Colon (tissue), 2 donors: ENCODE measurements around the gene HOXD9.

Experiments
- FAIRE-seq: peaks from 2 replicates; lab custom pipeline; 2012; peaks lifted over from hg19 to GRCh38; lab: Jason Lieb, UNC
- donor health status: control.
- donor health status: control.

HOXD9 gene

DNA sequence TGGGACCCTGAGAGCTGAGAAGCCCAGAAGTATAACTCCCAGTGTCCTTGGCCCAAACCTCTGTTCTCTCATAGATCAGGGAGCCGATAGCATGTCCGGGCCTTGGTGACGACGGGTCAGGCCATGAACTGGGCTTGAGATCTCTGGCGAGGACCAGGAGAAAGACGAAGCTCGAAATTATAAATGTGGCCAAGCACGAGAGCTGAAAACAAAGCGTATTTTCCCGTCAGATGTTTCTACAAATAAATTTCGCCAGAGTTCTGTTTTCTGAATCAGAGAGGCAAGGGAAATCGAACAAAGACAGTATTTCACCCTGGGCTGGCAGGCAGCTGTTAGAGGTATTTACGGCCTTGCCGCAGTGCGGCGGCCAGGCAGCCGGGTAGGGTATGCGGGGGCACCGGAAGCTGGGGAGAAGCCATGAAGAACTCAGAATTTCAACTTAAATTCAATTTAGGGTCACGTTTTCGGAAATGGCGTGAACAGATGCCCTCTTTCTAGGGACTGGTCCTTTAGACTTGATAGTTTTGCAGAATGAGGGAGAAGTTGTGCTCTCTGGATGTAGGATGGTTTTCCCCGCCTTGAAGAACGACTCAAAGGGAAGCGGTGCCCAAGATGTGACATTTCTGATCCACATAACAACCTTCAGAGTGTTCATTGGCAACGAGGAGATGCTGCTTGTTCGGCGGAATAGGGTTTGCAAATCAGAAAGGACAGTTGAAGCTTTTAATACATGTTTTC lies 16.6 kb downstream of the HOXD9 start:
- no peak for FAIRE-seq

DNA sequence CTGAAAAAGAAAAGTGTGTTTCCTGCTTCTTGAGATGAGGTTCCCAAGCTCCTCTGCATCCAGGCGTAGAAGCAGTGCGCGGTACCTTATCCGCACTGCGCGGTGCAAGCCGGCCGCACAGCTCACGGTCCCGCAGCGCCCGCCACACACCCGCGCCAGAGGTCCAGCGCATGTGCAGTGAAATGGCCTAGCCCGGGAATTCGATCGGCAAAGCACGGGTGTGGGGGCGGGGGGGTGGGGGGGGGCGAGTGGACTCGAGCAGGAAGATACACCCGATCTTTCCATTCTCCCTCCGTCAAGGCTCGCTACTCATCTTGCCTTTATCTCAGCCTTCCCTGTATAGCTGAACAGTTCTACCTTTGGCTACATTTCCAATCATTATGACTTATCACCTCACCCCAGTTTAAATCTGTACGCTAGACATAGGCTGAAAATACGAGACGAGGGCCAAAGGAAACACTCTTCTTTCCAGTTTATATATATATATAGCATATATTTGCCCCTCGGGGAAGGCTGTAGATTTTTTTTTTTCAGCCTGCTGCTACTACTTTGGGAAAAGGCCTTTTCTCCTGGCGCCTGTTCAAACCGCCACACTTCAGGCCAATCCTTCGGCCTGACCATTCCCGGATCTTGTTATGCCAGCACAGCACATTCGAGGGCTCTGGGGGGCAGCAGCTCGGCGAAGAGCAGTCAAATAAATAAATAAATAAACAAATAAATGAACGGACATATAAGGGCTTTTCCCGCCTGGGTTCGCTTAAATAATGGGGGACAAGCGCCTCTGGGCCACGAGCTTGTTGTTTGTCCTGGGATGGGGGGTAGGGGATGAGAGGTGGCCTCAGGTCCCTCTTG lies 17.4 kb downstream of the HOXD9 start:
- no peak for FAIRE-seq

DNA sequence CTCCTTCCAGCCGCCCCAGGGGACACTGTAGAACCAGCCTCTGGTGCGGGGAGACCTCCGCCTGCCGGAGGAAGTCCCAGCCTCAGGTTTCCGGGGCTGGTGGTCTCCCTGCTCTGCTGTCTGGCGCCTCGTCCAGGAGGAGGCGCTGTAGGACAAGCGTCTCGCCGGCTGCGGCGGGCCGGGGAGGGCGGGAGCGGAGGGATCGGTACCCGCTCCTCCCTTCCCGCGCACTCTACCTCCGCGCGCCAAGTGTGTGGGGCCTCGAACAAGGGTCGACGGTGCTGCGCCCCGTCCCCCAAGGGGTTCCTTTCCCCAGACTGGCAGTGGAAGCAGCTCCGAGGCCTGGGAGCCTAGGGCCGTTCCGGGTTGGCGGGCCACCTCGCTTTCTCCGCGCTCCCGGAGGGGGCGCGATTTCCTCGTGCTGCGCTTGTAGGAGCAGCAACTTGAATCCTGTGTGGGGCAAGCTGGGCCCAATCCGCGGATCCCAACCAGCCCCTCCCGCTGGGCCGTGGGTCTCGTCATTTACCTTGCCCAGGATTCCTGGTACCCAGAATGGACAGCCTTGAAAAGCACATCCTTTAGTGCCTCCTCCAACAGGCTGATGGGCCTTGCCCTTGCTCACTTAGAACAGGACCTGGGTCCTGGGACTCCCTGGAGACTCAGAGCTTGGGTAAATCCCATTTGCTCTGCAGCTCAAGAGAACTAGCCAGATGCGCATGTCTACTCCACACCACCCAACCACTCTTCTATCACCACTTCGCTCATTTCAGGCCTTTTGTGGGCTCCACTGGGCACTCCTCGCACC lies 18.2 kb downstream of the HOXD9 start:
- FAIRE-seq, result no peak

DNA sequence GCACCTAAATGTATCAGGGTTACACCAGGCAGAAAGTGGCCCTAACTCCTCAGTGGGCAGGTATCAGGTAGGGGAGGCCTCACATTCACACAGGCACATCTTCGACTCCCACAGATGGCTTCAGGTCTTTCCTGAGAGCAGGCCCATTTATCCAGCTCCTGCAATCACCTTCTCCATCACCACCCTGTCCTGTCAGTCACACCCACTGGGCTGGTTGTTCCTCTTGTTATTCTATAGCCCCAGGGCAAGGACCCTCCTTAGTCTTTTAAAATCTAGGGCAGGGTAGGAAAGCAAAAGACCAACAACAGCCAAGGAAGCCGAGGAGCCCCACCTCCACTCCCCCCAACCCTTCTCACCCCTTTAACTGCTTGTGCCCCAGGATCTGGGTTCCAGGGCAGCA lies 19.8 kb downstream of the HOXD9 start:
- FAIRE-seq, result no peak

DNA sequence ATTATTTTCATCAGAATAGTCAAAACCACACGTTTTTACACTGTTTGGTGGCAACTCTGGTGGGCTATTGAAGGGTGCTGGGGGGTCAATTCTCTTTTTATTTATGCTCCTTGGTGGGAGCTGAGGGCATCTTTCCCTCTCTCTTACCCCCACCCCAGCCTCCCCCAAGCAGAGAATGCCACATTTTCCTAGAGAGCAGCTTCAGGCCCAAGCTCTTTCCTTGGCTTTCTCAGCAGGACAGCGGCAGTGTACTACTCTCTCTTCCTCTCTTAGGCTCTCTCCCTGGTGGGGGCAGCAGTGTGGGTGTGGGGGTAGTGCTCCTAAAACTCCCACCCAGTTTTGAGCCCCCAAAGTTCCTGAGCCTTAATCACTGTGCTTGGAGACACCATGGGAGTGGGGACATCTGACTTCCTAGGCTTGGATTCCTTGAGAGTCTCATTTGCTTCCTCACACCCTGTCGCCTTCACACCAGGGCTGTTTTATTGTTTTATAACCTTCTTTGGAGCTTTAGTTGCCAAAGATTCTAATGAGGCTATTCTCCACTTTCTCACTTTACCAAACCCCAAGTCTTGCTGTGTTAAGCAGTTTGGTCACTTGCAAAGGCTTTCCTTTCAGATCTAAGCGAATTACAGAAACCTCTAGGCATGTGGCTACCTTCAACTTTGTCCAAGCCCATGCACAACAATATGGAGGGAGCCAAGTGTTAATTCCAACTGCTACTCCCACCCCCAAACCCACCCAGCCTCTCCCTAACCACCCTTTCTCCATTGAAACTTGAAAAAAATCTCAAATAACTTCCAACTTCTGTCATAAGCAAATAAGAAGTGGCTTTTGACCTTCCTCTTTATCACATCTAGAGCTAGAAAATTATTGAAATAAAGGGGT lies 22.8 kb downstream of the HOXD9 start:
- FAIRE-seq, result no peak

DNA sequence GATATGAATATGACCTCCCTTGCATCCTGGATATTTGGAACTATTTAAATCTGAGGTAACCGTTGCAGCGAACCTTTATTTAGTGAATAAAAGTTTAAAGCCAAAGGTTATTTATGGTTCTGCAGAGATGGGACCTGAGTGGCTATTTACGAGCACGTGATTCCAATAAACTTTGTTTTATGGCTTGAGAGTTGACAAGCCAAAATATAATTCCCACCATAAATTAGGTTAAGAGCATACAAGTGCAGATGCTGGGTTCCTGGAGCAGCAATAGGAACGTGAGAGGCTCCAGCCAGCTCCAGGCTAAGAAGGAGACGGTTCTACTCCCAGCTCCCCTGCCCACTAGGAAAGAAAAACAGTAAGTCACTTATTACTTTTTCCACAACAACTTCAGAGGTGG lies 23.6 kb downstream of the HOXD9 start:
- FAIRE-seq, result no peak

DNA sequence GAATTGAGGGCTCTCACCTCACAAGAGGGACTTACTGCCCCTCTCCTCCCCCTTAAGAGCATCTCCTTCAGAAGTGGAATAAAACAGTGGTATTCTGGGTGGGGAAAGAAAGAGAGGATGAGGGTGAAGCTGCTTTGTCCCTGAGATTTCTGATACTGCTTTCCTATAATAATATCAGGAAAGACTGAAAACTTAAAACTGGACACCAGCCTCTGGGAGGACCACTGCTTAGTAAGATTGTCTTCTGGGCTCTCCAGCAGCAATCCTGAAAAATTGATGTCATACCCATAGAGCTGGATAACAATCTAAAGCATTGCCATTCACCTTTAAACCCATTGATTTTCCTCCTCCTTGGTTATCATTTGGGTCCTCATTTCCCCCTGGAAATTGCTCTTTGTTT lies 24.1 kb downstream of the HOXD9 start:
- no peak for FAIRE-seq

DNA sequence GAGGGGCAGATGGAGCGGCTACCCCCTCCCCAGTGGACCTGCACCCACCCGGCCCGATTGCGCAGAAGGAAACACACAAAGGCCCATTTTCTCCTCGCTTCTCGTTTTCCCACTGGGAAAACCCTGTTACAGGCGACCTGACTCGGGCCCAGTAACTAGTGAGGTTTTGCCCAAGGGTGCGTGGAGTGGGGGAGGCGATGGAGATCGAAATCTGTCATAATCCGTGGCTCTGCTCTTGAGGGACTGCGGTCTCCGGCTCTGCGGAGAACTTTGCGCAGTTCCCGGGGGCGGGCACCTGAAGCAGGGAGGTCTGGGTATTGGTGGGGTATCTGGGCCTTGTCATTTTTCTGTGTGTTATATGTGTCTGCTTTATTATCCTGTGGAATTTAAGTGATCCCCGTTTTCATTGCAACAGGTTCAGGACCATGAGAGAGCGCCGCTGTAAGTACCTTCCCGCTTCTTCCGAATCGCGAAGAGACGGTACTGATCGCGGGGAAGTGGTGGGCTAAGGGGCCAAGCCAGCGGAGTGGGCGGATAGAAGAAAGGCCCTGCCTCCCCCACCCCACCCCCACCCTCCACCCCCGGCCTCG lies 24.8 kb downstream of the HOXD9 start:
- FAIRE-seq, result no peak

DNA sequence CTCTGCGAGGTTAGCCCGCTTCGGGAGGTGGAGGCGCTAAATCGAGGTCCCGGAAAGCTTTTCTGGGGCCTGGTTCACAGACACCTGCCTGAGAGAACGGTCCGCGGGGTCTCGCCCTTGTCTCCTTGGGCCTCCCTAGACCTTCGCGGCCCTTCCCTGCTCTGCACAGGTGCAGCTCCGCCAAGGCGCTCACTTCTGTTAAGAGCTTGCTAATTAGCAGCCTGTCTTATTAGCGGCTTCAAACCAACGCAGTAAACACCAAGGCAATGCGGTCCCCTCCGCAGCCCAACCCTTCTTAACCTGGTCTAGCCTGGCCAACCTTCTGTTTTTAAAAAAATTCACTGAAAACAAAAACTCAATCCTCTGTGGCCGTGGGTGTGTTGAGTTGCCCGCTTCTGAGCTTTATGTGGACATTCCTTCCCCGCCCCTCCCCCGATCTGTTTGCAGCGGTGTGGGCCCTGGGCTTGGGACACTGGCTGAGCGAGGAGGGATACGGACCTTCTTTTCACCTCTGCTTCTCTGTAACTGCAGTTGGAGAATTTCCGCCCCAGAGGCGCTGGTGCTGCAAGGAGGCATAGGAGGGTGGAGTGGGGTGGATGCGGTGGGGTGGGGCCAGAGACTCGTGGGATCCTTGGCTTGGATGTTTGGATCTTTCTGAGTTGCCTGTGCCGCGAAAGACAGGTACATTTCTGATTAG lies 25.4 kb downstream of the HOXD9 start:
- FAIRE-seq, result no peak

DNA sequence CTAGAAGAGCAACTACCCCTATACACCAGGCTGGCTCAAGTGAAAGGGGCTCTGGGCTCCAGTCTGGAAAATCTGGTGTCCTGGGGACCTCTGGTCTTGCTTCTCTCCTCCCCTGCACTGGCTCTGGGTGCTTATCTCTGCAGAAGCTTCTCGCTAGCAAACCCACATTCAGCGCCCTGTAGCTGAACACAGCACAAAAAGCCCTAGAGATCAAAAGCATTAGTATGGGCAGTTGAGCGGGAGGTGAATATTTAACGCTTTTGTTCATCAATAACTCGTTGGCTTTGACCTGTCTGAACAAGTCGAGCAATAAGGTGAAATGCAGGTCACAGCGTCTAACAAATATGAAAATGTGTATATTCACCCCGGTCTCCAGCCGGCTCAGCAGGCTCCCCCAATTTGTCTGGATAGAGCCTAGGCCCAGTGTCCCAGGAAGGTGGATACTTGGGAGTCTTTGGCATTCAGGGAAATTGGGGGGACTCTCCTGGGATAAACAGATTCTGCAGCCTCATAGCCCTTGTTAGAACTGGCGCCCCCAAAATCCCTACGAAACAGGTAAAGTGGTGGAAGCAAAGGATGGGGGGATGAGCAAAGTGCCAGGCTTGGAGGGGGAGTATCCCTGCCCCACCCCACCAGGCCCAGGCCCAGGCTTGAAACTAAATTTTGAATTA lies 26.4 kb downstream of the HOXD9 start:
- FAIRE-seq, result no peak

DNA sequence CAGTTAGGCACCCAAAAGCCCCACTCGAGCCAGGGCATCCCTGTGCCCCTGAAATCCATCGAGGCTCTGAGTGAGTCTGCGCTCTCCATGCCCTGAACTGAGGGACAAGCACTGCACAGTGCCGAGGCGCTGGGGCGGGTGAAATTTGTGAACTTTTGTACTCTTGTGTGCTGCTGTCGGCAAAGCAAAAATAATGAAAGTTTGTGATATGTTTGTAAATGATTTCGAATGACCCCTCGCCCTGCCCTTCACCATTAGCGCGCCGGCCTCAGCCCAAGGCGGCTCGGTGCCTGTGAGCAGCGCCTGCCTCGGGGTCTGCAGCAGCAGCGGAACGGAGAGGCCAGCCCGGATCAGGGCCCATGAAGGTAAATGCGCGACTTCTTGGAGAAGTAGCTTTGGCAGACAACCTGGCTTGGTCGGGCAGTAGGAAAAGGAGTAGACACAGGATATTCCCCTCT lies 27.0 kb downstream of the HOXD9 start:
- no peak for FAIRE-seq

DNA sequence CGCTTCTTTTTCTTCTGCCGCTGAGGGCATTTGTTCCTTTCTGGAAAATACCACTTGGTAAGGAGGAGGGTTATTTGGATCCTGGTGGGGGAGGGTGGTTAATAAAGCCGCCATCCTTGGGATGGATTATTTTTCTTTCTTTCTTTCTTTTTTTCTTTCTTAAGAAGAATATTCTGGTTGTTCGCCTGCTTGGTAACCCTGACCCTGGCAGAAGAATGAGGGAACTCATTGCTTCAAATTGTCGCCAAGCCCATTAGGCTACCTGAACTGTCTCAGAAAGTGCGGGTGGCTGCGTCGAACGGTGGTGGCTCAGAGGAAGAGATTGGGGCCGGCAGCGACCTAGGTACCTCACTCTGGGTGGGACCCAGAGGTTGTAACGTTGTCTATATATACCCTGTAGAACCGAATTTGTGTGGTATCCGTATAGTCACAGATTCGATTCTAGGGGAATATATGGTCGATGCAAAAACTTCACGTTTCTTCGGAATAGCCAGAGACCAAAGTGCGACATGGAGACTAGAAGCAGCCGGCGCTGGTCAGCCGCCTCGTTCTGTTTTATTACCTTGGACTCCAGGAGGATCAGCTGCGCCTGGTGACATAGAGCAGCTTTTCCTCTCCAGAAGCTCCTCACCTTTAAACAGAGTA lies 27.5 kb downstream of the HOXD9 start:
- FAIRE-seq, result no peak

DNA sequence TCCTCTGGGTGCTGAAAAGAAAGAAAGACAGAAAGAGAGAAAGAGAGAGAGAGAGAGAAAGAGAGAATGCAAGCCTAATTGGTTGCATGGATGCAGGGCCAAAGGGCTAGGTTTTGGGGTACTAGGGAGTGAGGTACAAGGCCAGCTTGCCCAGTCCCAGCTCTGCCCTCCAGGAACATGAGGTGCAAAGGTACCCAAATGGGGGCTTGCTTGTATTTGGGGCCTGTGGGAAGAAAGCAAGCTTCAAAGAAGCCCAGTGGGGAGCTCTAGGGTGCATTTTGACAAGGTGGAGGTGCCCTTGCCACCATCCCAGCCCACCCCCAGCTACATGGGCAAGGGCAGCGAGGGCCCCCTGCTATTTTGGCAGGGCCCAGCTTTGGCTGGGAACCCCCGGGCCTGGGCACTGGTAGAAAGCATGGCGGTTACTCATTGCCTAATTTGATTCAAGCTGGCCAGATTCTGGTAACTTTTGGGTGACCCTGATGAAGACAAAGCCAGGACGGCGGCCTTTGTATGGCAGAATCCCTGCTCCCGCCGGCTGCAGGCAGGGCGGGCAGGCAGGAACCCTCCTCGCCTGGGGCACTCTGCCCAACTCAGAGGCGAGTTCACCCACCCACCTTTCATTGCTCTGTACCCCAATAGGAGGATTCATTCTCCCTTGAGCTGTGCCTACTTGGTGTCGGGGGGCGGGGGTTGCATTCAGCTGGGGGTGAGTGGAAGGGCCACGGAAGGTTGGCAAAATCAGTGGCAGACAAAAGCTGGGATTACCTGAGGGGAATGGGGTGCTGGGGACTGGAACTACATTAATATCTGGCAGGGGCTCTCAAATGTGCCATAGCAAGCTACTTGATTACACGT lies 28.3 kb downstream of the HOXD9 start:
- FAIRE-seq, result no peak

DNA sequence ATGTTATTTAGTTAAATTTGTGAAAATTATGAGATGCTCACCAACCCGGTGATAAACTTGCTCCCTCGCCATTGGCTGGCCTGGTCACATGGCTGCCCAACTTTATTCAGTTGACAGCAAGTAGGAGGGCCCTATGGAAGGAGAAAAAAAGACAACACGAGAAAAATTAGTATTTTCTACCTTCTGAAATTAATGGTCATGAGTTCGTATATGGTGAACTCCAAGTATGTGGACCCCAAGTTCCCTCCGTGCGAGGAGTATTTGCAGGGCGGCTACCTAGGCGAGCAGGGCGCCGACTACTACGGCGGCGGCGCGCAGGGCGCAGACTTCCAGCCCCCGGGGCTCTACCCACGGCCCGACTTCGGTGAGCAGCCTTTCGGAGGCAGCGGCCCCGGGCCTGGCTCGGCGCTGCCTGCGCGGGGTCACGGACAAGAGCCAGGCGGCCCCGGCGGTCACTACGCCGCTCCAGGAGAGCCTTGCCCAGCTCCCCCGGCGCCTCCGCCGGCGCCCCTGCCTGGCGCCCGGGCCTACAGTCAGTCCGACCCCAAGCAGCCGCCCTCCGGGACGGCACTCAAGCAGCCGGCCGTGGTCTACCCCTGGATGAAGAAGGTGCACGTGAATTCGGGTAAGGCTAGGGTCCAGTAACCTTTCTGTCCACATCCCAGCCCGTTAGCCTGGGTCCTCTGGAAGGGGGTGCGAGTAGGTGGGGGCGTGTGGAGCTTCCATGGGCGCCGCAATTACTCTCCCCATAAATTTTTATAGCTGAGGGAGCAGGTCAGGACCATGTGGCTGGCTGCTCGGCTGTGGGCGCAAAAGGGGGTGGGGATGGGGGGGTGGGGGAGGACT lies 29.1 kb downstream of the HOXD9 start, which contains the start of gene HOXD4:
Gene HOXD4, plus strand, starts transcription at position 109 of the 846 bp plus-strand sequence. Its CDS starts 84 bp downstream, at position 193.
- FAIRE-seq, result no peak

DNA sequence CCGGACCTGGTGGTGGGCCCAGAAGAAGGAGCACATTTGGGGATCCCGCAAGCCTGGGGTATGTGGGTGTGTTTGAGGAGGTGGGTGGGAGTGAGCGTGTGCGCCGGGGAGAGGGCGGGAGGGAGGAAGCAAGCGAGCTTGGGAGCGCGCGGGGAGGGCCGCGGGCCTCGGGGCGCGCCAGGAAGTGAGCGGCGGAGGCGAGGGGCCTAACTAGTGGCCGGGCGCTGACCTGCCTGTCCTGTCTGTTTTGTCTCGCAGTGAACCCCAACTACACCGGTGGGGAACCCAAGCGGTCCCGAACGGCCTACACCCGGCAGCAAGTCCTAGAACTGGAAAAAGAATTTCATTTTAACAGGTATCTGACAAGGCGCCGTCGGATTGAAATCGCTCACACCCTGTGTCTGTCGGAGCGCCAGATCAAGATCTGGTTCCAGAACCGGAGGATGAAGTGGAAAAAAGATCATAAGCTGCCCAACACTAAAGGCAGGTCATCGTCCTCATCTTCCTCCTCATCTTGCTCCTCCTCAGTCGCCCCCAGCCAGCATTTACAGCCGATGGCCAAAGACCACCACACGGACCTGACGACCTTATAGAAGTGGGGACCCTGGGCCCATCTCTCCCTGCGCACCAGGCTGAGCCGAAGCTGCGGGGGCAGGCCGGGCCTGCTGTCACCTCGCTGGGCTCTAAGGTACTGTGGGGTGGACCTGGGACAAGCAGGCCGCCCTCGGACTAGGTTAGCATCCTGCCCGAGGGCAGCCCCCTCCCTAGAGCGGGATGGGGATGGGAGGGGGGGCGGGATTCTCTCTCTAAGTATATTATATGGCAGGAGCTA lies 30.0 kb downstream of the HOXD9 start:
- FAIRE-seq, result no peak

DNA sequence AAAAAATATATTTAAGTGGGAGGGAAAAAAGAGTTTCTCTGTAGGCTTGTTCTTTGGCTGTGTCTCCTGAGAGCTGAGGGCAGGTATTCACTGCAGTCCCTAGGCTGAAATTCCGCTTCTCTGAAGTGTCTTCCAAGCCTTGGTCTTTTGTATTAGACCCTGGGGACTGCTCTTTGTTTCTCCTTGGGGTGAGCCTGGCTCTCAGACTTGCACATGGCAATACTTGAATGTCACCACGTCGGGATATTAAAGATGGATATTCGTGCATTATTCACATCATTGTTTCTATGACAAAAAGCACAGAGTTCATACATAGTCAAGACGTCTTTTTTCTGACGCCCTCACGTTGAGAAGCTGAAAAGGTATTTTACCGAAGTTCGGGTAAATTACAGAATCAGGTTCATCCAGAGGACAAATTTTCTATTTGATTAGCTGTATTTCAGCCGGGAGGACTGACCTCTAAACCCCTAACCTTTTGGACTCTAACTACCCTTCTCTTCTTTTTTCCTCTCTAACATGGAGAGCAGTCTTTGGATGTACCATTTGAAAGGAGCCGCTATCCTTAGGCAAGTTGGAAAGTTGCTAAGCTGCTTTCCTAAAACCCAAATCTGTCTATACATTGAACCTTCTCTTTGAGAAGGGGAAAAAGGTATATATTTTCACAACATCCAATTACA lies 32.2 kb downstream of the HOXD9 start:
- no peak for FAIRE-seq
